NCI-H226 (cell line): Measurements from ENCODE around the gene BASP1.

Source experiments
- DNase-seq: peaks from one replicate; pipeline ENCODE4 v3.0.0-alpha.2; 2015

BASP1 gene

DNA sequence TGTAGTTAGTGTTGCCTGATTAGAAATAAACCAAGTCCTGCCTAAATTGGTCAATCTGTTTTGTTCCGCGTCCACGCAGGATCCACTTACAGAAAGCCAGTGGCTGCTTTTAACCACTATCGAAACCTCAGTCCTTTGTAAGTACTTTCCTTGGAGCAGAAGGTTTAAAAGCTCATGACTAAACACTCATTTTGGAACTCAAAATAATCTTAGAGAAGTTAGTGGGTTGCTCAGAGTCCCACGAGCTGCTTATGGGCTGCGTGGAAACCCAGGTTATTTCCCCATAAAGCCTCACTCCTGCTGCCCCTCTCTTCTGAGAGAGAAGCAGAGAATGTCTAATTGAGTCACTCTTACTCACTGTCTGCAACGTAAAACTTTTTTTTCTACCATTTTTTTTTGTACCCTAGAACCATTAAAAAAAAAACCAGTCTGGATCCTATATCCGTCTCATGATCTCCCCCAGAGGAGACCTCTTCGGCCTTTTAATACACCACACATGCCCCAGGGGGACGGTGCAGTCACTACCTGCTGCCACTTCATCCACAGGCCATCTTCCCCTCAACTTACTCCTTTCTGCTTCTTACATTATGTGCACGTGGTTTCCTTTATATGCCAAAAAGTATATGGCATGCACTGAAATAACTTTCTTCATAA lies 7.6 kb downstream of the BASP1 start:
- no peak for DNase-seq

DNA sequence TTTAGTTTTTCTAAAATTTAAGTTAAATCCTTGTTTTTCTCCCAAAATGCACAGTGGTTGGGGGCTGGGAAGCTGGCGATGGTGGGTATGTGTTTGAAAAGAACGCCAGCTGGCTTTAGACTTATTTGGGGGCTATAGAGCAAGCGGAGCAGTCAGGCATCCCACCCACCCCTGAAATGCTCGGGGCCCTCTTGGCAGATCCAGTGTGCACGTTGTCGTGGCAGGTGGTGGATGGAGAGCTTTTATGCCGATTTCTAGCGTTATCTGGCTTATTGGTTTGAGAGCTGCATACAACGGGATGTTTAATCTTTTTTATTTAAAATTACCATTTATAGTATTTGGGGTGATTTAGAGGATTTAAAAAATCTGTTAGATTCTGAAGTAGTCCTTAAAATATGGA lies 8.1 kb downstream of the BASP1 start:
- no peak for DNase-seq

DNA sequence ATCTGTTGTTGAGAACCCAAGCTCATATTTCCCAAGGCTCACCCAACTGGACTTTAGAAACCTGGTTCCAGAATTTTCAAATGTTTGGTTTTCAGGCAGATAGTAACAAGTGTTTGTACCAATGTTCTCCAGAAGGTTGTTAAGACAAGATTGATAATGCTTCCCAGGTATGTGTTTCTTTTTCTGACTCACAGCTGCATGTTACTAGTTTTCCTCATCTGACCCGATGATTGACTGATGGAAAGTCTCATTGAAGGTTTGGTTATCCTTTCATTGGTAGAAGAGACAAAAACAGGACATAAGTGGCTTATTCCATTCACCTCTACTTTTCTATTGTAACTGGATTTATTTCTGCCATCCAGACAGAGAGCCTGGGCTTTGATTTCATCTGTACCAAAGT lies 10.4 kb downstream of the BASP1 start:
- no peak for DNase-seq

DNA sequence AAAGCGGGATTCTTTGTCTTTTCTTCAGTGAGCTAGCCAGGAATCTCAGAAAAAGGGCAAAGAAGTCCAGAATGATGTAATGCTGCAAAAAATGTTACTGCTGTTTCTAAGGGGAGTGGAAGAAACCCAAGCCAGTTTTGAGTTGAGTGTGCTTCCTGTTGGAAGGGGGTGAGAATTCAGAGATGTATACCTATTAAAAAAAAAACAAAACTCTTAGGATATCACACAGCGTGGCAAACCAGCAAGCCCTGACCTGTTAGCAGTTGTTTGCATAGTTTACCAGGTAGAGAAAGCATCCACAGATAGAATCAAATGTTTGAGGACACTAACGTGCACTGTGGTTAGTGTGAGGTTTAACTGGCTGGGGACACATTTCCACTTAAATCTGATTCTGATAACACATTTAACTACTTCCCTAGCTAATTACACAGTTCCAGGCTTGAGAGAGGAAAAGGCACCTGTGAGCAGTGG lies 11.4 kb downstream of the BASP1 start:
- peak; percentile 48 for DNase-seq

DNA sequence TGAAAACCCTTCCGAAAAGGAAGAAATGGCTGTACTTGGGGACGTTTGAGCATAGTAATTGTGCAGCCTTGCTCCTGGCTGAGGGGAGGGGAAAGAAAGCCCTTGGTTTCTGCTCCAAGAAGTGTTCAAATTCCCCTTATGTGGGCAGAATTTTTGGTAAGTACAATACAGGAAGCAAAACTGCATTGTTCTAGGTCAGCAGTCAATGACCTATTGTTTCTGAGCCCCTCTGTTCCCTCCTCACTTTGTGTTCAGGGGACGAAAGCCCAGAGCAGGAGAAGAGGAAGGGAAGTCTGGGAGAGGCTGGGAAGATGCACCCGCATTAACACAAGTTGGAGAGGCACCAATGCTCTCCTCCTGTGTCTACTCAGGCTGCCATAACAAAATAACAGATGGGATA lies 11.9 kb downstream of the BASP1 start:
- DNase-seq: no peak

DNA sequence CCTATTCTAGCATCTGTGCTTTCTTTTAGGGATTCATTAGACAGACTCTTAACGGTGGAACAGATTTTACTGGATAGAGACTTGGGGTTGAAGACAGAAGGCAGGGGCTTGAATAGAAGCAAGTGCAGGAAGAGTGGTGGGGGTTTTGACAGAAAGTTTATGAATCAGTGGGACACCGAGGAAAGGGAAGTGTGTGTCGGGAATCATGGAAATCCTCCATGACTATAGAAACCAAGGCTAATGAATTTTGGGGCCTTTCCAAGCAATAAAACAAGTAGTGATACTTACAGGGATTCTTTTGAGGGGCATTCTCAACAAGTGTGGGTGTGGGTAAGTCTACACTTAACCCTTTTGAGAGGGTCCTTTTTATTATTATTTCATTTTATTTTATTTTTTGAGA lies 12.8 kb downstream of the BASP1 start:
- no peak for DNase-seq

DNA sequence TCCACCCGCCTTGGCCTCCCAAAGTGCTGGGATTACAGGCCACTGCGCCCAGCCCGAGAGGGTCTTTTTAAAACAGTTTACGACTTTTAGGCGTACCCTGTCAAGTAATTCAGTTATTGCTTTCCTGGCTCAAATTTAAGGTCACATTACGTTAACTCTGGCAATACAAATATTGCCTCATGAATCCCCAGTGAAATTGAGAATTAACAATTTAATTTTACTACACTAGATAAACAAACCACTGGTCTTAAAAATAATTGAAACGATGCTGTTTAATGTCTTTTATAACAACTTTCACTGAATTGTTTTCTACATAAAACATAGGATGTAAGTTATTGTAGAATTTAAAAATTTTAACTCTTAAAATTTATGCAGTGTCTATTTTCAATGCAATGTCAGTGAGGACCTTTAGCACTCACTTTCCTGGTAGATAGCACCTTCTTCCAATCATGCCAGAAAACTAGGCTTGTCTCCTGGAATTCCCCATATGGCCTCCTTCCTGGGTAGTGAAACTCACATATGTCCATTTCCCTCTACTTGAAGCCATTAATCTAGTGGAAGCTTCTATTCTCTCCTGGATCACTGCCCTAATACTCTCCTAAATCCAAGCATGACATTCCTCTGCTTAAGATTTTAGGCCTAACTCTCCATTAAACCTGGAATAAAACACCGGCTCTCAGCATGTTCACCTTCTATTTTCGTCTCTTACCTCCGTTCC lies 13.5 kb downstream of the BASP1 start:
- DNase-seq: no peak

DNA sequence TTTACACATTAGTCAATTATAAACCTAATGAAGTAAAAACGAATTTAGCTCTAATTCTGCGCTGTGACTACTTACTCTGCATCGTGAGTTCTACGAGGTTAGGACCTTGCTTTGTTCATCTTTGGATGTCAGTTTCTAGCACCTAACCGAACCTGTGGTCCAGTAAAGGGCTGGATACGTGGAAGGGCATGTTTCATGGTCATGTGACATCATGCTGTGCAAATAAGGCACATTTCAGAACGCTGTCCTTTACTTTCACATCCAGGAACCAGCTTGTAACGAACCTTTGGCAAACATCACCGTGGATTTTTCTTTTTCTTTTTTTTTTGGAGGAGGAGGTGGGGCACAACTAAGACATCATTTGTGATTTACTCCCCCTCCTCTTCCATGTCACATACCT lies 15.0 kb downstream of the BASP1 start:
- no peak for DNase-seq

DNA sequence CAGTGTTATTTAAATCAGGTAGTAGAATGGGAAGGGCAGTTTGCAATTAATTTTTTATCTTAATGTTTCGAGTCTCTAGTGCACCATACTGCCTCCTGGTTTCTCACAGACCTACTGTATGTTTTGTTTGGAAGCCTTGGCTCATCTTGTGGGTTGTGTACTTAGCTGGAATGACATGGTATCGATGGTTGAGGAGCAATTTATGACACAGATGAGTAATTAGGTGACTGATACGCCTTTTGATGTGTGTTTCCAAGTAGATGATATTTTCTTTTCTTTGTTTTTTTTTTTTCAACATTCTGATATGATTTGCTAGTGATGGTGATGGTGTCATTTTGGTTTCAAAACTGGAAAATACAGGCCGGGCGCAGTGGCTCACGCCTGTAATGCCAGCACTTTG lies 16.1 kb downstream of the BASP1 start:
- DNase-seq: no peak

DNA sequence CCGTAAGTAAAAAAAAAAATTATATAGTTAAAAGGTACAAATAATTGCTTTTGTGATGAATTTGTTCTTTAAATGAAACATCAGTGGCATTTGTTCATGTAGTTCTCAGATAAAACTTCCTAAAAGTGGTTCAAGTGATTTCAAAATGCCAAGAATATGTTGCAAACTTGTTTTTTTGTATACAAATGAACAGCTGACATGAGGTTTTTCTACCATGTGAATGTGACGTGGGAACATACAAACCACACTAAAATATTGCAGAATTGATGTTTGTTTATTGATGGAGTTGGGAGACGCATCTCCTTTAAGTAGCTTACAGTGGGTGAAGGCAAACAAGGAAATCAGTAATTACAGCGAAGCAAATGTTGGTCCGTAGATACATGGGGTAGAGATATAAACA lies 16.9 kb downstream of the BASP1 start:
- DNase-seq: no peak

DNA sequence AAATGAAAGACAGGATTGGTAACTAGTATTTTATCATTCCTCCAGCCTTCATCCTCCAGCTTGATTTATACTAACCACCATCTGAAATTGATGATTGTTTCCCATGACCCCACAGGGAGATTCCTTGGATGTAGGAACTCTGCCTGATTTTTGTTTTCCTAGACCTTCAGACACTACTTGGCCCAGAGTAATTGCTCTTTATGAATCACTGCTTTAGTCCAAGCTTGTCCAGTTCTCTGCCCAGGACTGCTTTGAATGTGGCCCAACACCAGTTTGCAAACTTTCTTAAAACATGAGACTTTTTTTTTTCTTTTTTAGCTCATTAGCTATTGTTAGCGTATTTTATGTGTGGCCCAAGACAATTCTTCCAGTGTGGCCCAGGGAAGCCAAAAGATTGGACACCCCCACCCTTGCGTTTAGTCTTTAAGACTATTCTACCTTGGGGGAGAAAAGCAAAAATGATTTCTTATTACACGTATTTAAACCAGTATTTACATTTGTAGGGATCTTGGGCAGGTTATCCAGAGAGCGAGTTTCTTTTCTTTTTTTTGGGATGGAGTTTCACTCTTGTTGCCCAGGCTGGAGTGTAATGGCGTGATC lies 18.4 kb downstream of the BASP1 start:
- no peak for DNase-seq

DNA sequence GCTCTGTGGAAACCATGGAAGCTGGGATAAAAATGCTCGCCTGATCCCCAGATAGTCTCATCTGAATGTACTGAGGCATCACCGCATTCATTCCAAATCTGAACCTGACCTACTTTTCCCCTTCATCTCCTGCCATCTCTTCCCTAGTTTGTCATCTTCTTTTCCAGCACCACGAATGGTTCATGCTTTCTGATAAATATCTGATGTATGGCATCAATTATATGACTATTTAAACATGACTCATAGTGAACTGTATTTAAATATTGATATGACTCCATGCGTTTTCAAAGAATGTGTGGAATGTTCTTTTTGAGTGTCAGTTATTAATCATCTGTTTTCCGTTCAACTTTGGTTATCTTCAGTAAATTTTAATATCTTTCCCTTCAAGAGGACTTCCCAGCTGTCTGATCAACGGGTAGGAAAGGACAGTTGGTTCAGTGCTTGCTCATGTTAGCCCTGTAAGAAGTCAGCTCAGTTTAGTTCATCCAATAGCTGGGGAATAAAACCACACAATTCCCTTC lies 21.1 kb downstream of the BASP1 start:
- peak; percentile 71 for DNase-seq

DNA sequence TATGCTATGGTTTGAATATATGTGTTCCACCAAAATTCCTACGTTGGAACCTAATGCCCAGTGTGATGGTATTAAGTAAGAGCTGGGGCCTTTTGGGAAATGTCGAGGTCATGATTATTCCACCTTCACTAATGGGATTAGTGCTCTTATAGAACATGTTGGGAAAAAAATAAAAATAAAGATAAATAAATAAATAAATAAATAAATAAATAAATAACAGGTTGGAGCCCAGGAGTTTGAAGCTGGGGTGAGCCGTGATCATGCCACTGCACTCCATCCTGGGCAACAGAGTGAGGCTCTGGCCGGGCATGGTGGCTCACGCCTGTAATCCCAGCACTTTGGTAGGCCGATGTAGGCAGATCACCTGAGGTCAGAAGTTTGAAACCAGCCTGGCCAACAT lies 22.5 kb downstream of the BASP1 start:
- DNase-seq: no peak

DNA sequence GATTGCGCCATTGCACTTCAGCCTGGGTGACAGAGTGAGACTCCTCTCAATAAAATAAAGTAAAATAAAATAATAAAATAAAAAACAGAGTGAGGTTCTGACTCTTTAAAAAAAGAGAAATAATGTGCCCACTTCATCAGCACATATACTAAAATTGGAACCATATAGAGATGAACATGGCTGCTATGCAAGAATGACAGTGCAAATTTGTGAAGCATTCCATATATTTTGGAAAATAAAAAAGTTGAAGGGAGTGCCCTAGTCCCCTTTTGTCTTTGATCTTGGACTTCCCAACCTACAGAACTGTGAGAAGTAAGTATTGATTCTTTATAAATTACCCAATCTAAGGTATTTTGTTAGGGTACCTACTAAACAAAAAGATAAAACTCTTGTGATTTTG lies 23.1 kb downstream of the BASP1 start:
- no peak for DNase-seq

DNA sequence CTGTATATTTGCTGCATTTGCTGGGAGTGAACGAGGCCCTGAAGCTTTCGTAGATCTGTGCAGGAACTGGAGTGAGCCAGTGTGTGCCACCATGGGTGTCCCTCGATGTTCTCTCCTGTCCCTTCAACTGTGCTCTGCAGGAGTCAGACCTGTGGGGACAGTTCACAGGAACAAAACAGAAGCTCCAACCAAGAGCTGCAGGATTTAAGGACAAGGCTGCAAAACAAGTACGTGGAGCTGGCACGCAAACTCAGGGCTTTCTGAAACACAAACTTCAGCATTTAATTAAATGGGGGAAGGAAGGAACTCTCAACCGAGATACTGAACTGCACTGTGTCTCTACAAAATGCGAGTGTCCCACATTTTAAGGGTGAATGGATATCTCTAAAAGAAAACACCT lies 24.2 kb downstream of the BASP1 start:
- no peak for DNase-seq

DNA sequence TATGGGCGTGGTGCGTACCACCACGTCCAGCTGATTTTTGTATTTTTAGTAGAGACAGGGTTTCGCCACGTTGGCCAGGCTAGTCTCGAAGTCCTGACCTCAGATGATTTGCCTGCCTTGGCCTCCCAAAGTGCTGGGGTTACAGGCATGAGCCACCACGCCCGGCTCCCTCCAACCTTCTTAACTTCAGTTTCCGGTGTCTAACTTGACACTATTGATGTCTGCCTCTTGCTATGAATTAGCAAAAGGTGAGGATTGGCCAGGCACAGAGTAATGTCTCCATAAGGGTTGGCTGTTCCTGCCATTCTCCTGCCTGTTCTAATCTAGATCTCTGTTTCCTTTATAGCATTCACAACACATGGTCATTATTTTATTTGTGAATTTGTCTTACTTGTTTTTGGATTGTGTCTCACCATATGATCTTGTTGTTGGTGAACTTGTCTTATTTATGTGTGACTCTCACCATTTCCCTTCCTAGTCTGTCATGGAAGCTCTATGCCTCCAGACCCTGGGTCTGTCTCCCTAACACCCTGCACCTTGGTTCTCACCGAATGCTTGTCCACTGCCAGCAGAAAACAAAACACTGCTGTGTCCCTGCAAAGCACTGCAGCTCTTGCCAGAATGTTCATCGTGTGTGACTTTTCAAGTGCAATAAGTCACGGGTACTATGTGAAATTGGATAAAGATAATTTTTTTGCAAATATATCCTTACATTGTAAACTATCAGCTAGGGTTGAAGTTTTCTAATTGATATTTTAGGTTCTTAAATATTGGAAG lies 26.0 kb downstream of the BASP1 start:
- DNase-seq: no peak

DNA sequence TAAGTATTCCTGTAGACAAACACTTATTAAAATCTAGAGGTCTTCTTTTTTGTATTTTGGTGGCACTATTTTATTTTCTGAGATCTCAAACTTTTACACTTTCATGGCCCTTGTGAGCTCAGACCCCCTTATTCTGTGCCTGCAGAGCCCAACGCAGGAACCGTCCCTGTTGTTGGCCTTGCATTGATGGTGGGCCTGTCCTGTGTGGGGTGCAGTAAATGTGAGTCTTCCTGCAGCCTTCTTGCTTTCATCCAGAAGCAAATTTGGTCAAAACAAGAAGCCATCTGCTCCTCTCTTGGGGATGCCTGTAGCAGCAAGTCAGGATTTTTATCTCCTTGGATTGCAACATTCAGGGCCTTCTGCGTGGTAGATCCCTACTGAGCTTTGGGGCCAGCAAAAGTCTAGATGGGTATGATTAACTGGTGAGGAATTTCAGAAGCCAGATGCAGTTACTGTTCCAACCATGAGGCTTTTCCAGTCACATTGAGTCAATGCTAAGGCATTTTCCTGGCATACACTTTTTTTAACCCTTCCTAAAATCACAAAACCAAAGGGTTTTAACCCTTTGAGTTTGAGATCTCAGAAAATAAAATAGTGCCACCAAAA lies 31.7 kb downstream of the BASP1 start:
- peak; percentile 97 for DNase-seq

DNA sequence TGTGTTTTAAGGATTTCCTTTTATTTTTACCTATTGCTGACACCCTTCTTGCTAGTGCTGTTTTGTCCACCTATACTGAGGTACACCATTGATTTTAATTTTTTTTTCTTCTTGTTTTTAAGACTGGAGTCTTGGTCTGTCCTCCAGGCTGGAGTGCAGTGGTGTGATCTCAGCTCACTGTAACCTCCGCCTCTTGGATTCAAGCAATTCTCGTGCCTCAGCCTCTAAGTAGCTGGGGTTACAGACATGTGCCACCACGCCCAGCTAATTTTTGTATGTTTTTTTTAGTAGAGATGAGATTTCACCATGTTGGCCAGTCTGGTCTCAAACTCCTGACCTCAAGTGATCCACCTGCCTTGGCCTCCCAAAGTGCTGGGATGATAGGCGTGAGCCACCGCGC lies 32.4 kb downstream of the BASP1 start:
- DNase-seq: peak; percentile 62

DNA sequence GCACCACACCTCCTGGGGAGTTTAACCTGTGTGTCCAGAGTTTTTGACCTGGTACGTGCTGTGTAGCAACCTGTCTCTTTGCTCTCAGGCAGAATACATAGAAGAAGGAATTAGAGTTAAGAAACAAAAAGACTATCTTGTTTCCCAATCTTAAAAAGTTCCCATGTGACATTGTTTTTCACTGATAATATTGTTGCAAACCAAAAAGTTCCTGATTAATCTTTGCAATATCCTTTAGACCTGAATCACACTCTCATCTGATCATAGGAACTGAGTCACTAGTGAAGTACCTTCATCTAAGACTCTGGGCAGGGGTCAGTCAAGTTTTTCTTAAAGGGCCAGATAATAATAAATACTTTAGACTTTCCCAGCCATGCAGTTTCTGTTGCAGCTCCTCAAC lies 35.1 kb downstream of the BASP1 start:
- DNase-seq: no peak

DNA sequence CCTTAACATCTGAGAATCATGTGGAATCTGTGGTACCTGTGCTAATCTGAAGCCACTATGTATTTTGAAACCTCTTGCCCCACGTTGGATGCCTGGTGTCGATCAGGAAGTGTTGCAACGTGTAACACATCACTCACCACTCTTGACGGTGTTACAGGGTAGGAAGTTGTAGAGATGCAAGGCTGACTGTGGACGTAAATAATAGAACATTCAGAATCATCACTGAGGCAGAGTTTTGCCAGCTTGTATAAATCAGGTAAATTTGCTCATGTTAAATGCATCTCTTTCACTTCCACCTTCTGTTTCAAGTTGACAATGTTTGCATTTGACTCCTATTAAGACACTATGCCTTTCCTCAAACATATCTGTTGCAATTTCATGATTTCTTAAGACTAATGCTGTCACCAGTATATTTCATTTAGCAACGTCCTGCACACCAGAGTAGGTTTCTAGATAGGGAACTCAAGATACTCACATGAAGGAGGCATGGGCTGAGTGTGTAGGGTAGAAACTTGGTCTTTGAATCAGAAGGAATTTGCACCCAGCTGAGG lies 38.1 kb downstream of the BASP1 start:
- DNase-seq: peak; percentile 37

DNA sequence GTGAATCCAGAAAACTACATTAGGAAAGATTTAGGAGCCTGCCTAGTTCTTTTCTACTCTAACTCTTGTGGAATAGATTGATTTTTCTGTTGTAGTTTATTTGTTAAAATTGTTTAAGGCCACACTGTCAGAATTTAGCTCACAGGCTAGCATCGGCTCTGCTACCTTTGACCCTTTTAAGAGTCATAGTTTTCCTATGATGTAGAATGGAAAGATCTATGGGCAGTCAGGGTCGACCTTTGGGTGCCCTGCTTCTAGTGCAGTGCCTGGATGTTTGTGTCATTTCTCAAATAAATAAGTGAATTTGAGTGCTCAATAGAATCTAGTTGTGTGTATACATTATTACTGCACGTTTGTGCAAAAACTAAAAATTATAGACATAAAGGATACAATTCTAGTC lies 38.7 kb downstream of the BASP1 start:
- no peak for DNase-seq

DNA sequence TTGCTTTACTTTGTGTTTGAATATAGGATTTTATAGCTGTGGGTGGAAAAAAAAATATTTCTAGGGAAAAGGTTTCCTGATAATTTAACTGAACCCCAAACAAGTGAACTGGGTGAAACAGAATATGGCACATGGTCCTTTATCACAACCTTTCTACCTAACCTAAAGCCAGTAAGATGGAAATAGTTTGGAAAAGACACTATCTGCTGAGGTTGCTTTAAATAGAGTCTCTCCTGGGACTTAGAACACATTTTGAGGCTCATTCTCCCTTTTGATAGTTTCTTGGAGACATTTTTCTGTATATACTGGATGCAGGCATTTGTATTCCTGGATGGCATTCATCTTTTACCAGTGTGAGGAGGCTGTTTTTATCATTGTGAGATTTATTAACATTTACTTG lies 39.4 kb downstream of the BASP1 start:
- no peak for DNase-seq
